HepG2 (cell line): ENCODE measurements around the gene METRN. TPM values are rescaled to one million over a fixed set of nuclear protein-coding genes. Genes with fewer than 3 reads are reported as not detected.

Experiments
- ATAC-seq: fragments of 200-7000 bp; cut with Tn5 transposase; 3 replicates; pipeline ENCODE4 v1.9.1; 2020; ENCODE audit warnings: mild to moderate bottlenecking, moderate library complexity
- BruUV-seq: library from RNA; stranded (reverse); fragments of 400-500 nt; replicated peaks from 2 replicates; lab custom pipeline; 2021; lab: Mats Ljungman, UMichigan
- CTCF ChIA-PET: fragments of 300-600 bp; formaldehyde crosslinking; extraction: SDS; loops from one replicate; lab custom pipeline; 2021; ENCODE audit warnings: low total read pairs, inconsistent platforms, low intra/inter-chr PET ratio; lab: Yijun Ruan, JAX
- POLR2A ChIA-PET: fragments of 350-600 bp; sonication (Branson Sonifier 250); formaldehyde crosslinking; loops from one replicate; lab custom pipeline; 2020; ENCODE audit warnings: antibody characterized with exemption, inconsistent platforms; lab: Yijun Ruan, JAX
- DNase-seq: peaks from one replicate; pipeline ENCODE4 v3.0.0-alpha.2; 2015; ENCODE audit warnings: low spot score
- FAIRE-seq: peaks from 3 replicates; lab custom pipeline; 2011; peaks lifted over from hg19 to GRCh38; lab: Jason Lieb, UNC
- H2AFZ ChIP-seq: one replicate; pipeline ENCODE4 v1.6.1; 2011; ENCODE audit warnings: low read length, inconsistent platforms
- H3K27ac ChIP-seq: fragments of 300-600 bp; 3 replicates; pipeline ENCODE4 v1.8.0; 2011; ENCODE audit warnings: mixed run types, mild to moderate bottlenecking, mixed read lengths, low read length, inconsistent platforms; ENCODE audit not compliant: insufficient read depth; ENCODE audit errors: extremely low read length
- H3K27me3 ChIP-seq, 2 experiments: fragments of 200-600 bp in 1 of 2; 2 replicates in 1 of 2; 3 replicates in 1 of 2; pipeline versions ENCODE4 v1.6.0 to v1.8.0; 2011; ENCODE audit warnings: low read length in 2 of 2, mild to moderate bottlenecking in 2 of 2, moderate library complexity in 2 of 2, inconsistent platforms in 1 of 2; ENCODE audit not compliant: insufficient read depth in 2 of 2, control insufficient read depth in 1 of 2
- H3K36me3 ChIP-seq, 2 experiments: fragments of 200-600 bp in 1 of 2; replicated peaks in 1 of 2; 2 replicates in 1 of 2; 3 replicates in 1 of 2; pipeline versions ENCODE4 v1.5.1 to v1.8.0; 2011; ENCODE audit warnings: low read length in 2 of 2, inconsistent platforms in 1 of 2; ENCODE audit not compliant: insufficient read depth in 2 of 2, control insufficient read depth in 1 of 2
- H3K4me1 ChIP-seq: 2 replicates; pipeline ENCODE4 v1.5.1; 2012; ENCODE audit warnings: low read length, inconsistent platforms; ENCODE audit not compliant: insufficient read depth
- H3K4me2 ChIP-seq: 2 replicates; pipeline ENCODE4 v1.6.0; 2011; ENCODE audit warnings: low read depth, low read length, inconsistent platforms
- H3K4me3 ChIP-seq, 3 experiments: fragments of 200-600 bp in 1 of 3; sonication (generic), shearing (Covaris generic) in 1 of 3; replicated peaks in 1 of 3; 2 replicates each; pipeline ENCODE4 v1.5.1; 2011 to 2016; ENCODE audit warnings: low read length in 3 of 3, inconsistent platforms in 2 of 3, low read depth in 2 of 3, mild to moderate bottlenecking in 2 of 3, control low read depth in 1 of 3, mixed read lengths in 1 of 3; ENCODE audit not compliant: insufficient read depth in 1 of 3
- H3K79me2 ChIP-seq: one replicate; pipeline ENCODE4 v1.6.1; 2011; ENCODE audit warnings: low read length, inconsistent platforms; ENCODE audit not compliant: insufficient read depth
- H3K9ac ChIP-seq: 2 replicates; pipeline ENCODE4 v1.6.0; 2011; ENCODE audit warnings: mild to moderate bottlenecking, low read depth, low read length, inconsistent platforms; ENCODE audit not compliant: insufficient read depth
- H3K9me3 ChIP-seq: 2 replicates; pipeline ENCODE4 v1.5.1; 2012; ENCODE audit warnings: mild to moderate bottlenecking, low read length
- H4K20me1 ChIP-seq: 2 replicates; pipeline ENCODE4 v1.6.0; 2011; ENCODE audit warnings: inconsistent platforms, mild to moderate bottlenecking, low read length, moderate library complexity; ENCODE audit not compliant: insufficient read depth
- AGO1 ChIP-seq: fragments of 200-400 bp; formaldehyde crosslinking; IDR thresholded peaks from 2 replicates; pipeline ENCODE4 v1.6.1; 2017; ENCODE audit warnings: mild to moderate bottlenecking, low read depth, low read length, moderate library complexity; ENCODE audit not compliant: poor library complexity, severe bottlenecking
- AGO2 ChIP-seq: fragments of 200-400 bp; formaldehyde crosslinking; optimal IDR thresholded peaks from 2 replicates; pipeline ENCODE3; 2017; ENCODE audit warnings: mild to moderate bottlenecking, low read depth, low read length, moderate library complexity
- JARID2 ChIP-seq: sonication (generic); formaldehyde crosslinking; IDR thresholded peaks from 2 replicates; pipeline ENCODE4 v1.8.1; 2023; ENCODE audit warnings: missing genetic modification reagents, inconsistent platforms; ENCODE audit not compliant: insufficient replicate concordance
- JUN ChIP-seq: sonication (generic); formaldehyde crosslinking; IDR thresholded peaks from 2 replicates; pipeline ENCODE4 v1.4.0; 2020; ENCODE audit warnings: mild to moderate bottlenecking, missing genetic modification reagents
- MAFK ChIP-seq, 2 experiments: IDR thresholded peaks in 1 of 2; conservative IDR thresholded peaks in 1 of 2; 2 replicates each; pipeline ENCODE4 v1.6.1; 2011; ENCODE audit warnings: improper control_type of control experiment in 2 of 2, low read length in 2 of 2
- POLR2A ChIP-seq, 2 experiments: IDR thresholded peaks; 2 replicates each; pipeline ENCODE4 v1.6.1; 2011; ENCODE audit warnings: low read depth in 2 of 2, low read length in 2 of 2, mild to moderate bottlenecking in 1 of 2, moderate library complexity in 1 of 2; ENCODE audit not compliant: insufficient read depth in 1 of 2
- ZNF20 ChIP-seq: sonication (generic); formaldehyde crosslinking; IDR thresholded peaks from 2 replicates; pipeline ENCODE4 v1.4.0; 2020; ENCODE audit warnings: mild to moderate bottlenecking, moderate library complexity, missing genetic modification reagents
- ZNF841 ChIP-seq: sonication (generic); formaldehyde crosslinking; IDR thresholded peaks from 2 replicates; pipeline ENCODE4 v1.8.1; 2023; ENCODE audit warnings: missing genetic modification reagents, borderline replicate concordance
- WGBS: methylation state at CpG from one replicate; pipeline ENCODE4 v1.1.6; 2017; ENCODE audit warnings: low lambda C conversion rate; 5-methylcytosine and 5-hydroxymethylcytosine counted together
- in situ Hi-C: cut with HindIII; loops from 2 replicates; pipeline ENCODE4 v1.10.0; 2017; ENCODE audit warnings: low pct_unique_long_range_greater_than_20kb; ENCODE audit not compliant: extremely low pct_ligation_motif_present
- intact Hi-C: fragments of 100-400 bp; cut with micrococcal nuclease; formaldehyde crosslinking; loops from one replicate; pipeline ENCODE4 v1.10.0; 2022; ENCODE audit not compliant: unreplicated experiment
- polyA plus RNA-seq, 8 experiments: library from polyadenylated mRNA; depleted of rRNA in 3 of 8; stranded (reverse) in 7 of 8; unstranded in 1 of 8; fragments of >200 nt; fragmentation: Illumina TruSeq in 4 of 8; extraction: Trizol in 4 of 8; gene quantifications; 2 replicates each; pipeline versions ENCODE4 v1.2.1 to v1.2.3, GENCODE V29; 2011 to 2016; ENCODE audit warnings: low read depth in 4 of 8, missing spikeins in 1 of 8, mixed read lengths in 1 of 8; ENCODE audit not compliant: insufficient read depth in 1 of 8
- total RNA-seq, 5 experiments: library from RNA; depleted of rRNA; stranded (reverse); fragments of >200 nt; fragmentation: Illumina TruSeq; extraction: Trizol; gene quantifications; 2 replicates each; pipeline ENCODE4 v1.2.3, GENCODE V29; 2016; ENCODE audit warnings: low read depth in 1 of 5
- TF ChIP-seq, protein P1 (sequence below), 2 experiments: fragments of 450-650 bp in 1 of 2; sonication (generic) in 1 of 2; formaldehyde crosslinking; IDR thresholded peaks; 2 replicates each; pipeline versions ENCODE4 v1.5.0 to v1.8.0; 2020 to 2022; ENCODE audit warnings: mild to moderate bottlenecking in 1 of 2, missing genetic modification reagents in 1 of 2

The METRN gene
- total and polyA plus RNA-seq, 2 of the 13 experiments (the other 11 are each of a cell fraction or from before 2014, with no cell fraction given), result 25.5 to 46.1 TPM

DNA sequence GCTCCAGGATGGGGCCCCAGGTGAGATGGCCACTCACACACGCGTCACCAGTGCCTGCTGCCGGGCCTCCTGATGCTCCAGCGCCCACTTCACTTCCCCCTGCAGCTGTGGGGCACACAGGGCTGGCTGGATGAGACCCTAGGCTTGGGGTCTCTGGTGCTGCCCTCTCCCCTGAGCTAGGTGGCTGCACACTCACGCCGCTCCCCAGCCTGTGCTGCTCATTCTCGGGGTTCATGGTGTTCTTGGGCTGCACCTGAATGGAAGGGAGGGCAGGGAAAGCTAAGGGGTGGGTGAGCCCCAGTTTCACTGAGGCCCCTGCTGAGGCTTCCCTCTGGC is 10.1 kb downstream of the METRN start:
- Histone ChIP-seq H3K36me3 (no peaks in the 10 kb centered on the region), H3K27me3 (peaks cover 0 to 3% of the 10 kb centered on the region in 2 experiments; a peak in 1 of 5 replicates), H3K4me2 (no peak overlapping the region), H2AFZ (no peak overlapping the region), H3K79me2 (no peaks in the 10 kb centered on the region), H3K27ac (no peak overlapping the region)
- DNase-seq, result no peak
- CTCF ChIA-PET, result no interaction called here
- TF ChIP-seq JARID2 (no peak), JUN (CRISPR knock-in tag) (no peak), ZNF20 (CRISPR knock-in tag) (no peak), ZNF841 (CRISPR knock-in tag) (no peak), AGO2 (peak; percentile 67), POLR2A (IDR thresholded peaks at IDR 0.05; ENCODE audit: insufficient read depth in 1 of 2, low read depth in 2 of 2, low read length in 2 of 2) (0 out of 4 replicates have a peak, but pooled peaks of 1 of the 2 experiments have one; percentile 17), MAFK (conservative IDR thresholded peaks at IDR 0.05 in 1 of 2, IDR thresholded peaks at IDR 0.05 in 1 of 2; ENCODE audit: low read length in 2 of 2) (no peak), AGO1 (peak; percentile 52)
- TF ChIP-seq, protein P1, sequence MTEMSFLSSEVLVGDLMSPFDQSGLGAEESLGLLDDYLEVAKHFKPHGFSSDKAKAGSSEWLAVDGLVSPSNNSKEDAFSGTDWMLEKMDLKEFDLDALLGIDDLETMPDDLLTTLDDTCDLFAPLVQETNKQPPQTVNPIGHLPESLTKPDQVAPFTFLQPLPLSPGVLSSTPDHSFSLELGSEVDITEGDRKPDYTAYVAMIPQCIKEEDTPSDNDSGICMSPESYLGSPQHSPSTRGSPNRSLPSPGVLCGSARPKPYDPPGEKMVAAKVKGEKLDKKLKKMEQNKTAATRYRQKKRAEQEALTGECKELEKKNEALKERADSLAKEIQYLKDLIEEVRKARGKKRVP (CRISPR knock-in tag; IDR thresholded peaks at IDR 0.05), result no peak
- TF ChIP-seq, all 625 proteins: peak for 3
- Histone ChIP-seq H4K20me1 (no peaks in the 10 kb centered on the region), H3K4me3 (no peak overlapping the region), H3K4me1 (peaks cover 23% of the 10 kb centered on the region), H3K9me3 (no peaks in the 10 kb centered on the region), H3K9ac (no peak overlapping the region)
- no peak for FAIRE-seq
- BruUV-seq, result no TSS peak
- POLR2A ChIA-PET, result interaction anchor here (2.2 to 2.6 kb wide), 2 partner anchors 9 to 16 kb away, joined by 7 to 14 read pairs; partner anchors contain the start of gene CIAO3
- ATAC-seq, result no peak
- whole genome bisulfite sequencing, result 49% methylated on average over 6 of the region's 7 CpGs
- intact Hi-C loops (no loop called here), in situ Hi-C loops (no loop called here)
